ENCODE data around the gene KIF18B. TPM values are rescaled to one million over a fixed set of nuclear protein-coding genes. Genes with fewer than 3 reads are reported as not detected.

Gene KIF18B
- total RNA-seq, 1 donor from 2014 or later = 6.8 TPM

- no peak for DNase-seq (ENCODE audit: extremely low read depth, low read depth, low spot score)
Measured at GRCh38 chr17:44921122-44921882, 26.3 kb downstream of the KIF18B start.

- no peak for DNase-seq (ENCODE audit: extremely low read depth, low read depth, low spot score)
Measured at GRCh38 chr17:44920565-44920940, 27.0 kb downstream of the KIF18B start.

GRCh38 chr17:44919885-44920564 is 27.5 kb downstream of the KIF18B start:
- DNase-seq (ENCODE audit: extremely low read depth, low read depth, low spot score) = no peak

- no peak for DNase-seq (ENCODE audit: extremely low read depth, low read depth, low spot score)
Measured at GRCh38 chr17:44919411-44919810, 28.2 kb downstream of the KIF18B start.

- DNase-seq (ENCODE audit: extremely low read depth, low read depth, low spot score) = no peak
Measured at GRCh38 chr17:44918006-44918405, 29.6 kb downstream of the KIF18B start.

- no peak for DNase-seq (ENCODE audit: extremely low read depth, low read depth, low spot score)
Measured at GRCh38 chr17:44917456-44917855, 30.1 kb downstream of the KIF18B start.

- DNase-seq (ENCODE audit: extremely low read depth, low read depth, low spot score) = no peak
Measured at GRCh38 chr17:44916781-44917241, 30.8 kb downstream of the KIF18B start.

GRCh38 chr17:44915862-44916780 is 31.5 kb downstream of the KIF18B start:
- no peak for DNase-seq (ENCODE audit: extremely low read depth, low read depth, low spot score)

GRCh38 chr17:44915321-44915726 is 32.2 kb downstream of the KIF18B start, which contains the start of gene GFAP:
Gene GFAP (minus strand): TSS chr17:44915500. CDS start chr17:44915486, 14 bp downstream.
- no peak for DNase-seq (ENCODE audit: extremely low read depth, low read depth, low spot score)

- DNase-seq (ENCODE audit: extremely low read depth, low read depth, low spot score) = no peak
Measured at GRCh38 chr17:44914698-44915271, 32.8 kb downstream of the KIF18B start.

- DNase-seq (ENCODE audit: extremely low read depth, low read depth, low spot score) = no peak
Measured at GRCh38 chr17:44914148-44914547, 33.4 kb downstream of the KIF18B start.

GRCh38 chr17:44913676-44914075 is 33.9 kb downstream of the KIF18B start:
- no peak for DNase-seq (ENCODE audit: extremely low read depth, low read depth, low spot score)

GRCh38 chr17:44912763-44913544 is 34.6 kb downstream of the KIF18B start:
- no peak for DNase-seq (ENCODE audit: extremely low read depth, low read depth, low spot score)

GRCh38 chr17:44911133-44912001 is 36.2 kb downstream of the KIF18B start:
- no peak for DNase-seq (ENCODE audit: extremely low read depth, low read depth, low spot score)

- DNase-seq (ENCODE audit: extremely low read depth, low read depth, low spot score) = no peak
Measured at GRCh38 chr17:44910231-44911106, 37.1 kb downstream of the KIF18B start.

- no peak for DNase-seq (ENCODE audit: extremely low read depth, low read depth, low spot score)
Measured at GRCh38 chr17:44909681-44910144, 37.9 kb downstream of the KIF18B start.

GRCh38 chr17:44908761-44909326 is 38.7 kb downstream of the KIF18B start:
- no peak for DNase-seq (ENCODE audit: extremely low read depth, low read depth, low spot score)

Data from glomerular endothelial cell (primary cell).